PC-9 (cell line): ENCODE measurements around the gene LXN.

Source experiments
- EZH2 ChIP-seq: fragments of 200-600 bp; sonication (generic); IDR thresholded peaks from 2 replicates; pipeline ENCODE4 v1.8.0; 2017; ENCODE audit warnings: antibody characterized with exemption, low read depth
- TF ChIP-seq, protein P1 (sequence below): fragments of 200-600 bp; sonication (generic); conservative IDR thresholded peaks from 2 replicates; pipeline ENCODE4 v1.6.1; 2017; ENCODE audit warnings: mixed run types, antibody characterized with exemption, mild to moderate bottlenecking, moderate library complexity

DNA sequence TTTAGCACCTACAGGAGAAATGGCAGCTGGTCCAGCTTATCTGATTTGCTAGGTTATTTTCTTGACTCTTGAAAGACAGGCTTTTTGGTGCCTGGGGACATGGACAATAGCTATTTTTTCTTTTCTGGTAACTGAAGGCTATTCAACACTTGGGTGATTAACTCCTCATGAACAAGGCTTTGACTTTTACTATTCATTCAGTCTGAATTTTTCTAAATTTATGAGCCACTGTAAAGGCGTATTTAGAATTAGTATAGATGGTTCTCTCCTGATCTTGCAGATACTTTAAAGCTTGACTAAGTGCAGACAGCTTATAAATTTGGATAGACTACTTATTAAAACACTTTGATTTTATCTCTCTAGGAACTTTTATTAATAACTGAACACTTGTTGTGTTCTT lies 46.6 kb downstream of the LXN start:
- TF ChIP-seq, protein P1, sequence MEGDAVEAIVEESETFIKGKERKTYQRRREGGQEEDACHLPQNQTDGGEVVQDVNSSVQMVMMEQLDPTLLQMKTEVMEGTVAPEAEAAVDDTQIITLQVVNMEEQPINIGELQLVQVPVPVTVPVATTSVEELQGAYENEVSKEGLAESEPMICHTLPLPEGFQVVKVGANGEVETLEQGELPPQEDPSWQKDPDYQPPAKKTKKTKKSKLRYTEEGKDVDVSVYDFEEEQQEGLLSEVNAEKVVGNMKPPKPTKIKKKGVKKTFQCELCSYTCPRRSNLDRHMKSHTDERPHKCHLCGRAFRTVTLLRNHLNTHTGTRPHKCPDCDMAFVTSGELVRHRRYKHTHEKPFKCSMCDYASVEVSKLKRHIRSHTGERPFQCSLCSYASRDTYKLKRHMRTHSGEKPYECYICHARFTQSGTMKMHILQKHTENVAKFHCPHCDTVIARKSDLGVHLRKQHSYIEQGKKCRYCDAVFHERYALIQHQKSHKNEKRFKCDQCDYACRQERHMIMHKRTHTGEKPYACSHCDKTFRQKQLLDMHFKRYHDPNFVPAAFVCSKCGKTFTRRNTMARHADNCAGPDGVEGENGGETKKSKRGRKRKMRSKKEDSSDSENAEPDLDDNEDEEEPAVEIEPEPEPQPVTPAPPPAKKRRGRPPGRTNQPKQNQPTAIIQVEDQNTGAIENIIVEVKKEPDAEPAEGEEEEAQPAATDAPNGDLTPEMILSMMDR: no peak
- no peak for TF ChIP-seq EZH2
